Cardiac fibroblast (primary cell): ENCODE measurements around the gene C11orf24.

ENCODE experiments used
- DNase-seq, 2 donors: peaks; one replicate each; pipeline versions ENCODE4 v3.0.0 to v3.0.0-alpha.2; 2010; ENCODE audit warnings: low read depth in 2 of 2
- H3K4me3 ChIP-seq, 2 donors: replicated peaks in 1 of 2; 1 replicate in 1 of 2; 2 replicates in 1 of 2; pipeline ENCODE4 v1.5.1; 2011; ENCODE audit warnings: low read depth in 2 of 2, low read length in 2 of 2, mild to moderate bottlenecking in 2 of 2, moderate library complexity in 1 of 2
- CTCF ChIP-seq: IDR thresholded peaks from one replicate; pipeline ENCODE4 v1.5.1; 2011; ENCODE audit warnings: low read depth, mild to moderate bottlenecking, low read length, inconsistent platforms

The C11orf24 gene

DNA sequence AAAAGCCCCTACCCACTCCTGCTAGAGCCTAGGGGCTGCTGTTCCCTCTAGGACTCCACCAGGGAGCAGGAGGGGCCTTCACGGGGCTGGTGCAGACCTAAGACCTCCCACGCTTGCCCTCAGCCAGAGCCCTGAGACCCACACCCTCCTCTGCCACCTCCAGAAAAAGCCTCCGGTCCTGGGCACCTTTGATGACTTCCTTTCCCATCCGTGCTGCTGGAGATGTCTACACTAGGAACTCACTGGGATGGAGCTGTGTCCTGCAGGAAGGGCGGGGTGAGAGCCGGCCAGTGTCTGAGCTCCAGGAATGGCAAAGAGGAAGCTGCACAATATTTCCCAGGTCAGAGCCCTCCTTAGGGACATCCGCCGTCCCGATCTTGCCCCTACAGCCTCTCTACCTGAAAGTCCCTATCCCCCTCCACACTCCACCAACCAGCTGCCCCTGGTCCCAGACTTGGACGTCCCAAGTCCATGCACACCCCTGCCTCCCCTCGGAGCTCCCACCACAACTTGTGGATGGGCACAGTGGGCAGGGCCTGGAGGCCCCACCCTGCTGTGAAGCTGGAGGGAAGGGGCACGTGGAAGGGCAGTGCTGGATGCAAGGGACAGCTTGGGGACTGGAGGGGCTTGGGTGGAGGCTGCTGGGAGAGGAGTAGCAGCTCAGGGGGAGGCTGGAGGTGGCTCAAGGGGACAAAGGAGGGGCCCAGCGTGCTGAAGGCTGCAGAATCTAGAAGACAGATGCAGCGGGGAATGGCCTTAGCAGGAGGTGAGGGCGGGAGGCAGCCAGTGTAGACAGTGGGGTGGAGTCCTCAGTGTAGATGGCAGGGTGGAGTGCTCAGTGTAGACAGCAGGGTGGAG lies 27.1 kb upstream of the C11orf24 start:
- TF ChIP-seq CTCF, result no peak
- H3K4me3 ChIP-seq, result no peak overlapping the region
- DNase-seq, result no peak

GRCh38 chr11:68297812-68298658 lies 26.3 kb upstream of the C11orf24 start:
- H3K4me3 ChIP-seq, result no peak overlapping the region
- peak; percentile 96 for TF ChIP-seq CTCF
- DNase-seq, result peak; percentile 67 to 75

GRCh38 chr11:68297494-68297811 lies 25.7 kb upstream of the C11orf24 start:
- DNase-seq, result no peak
- no peak for TF ChIP-seq CTCF
- H3K4me3 ChIP-seq, result no peak overlapping the region

DNA sequence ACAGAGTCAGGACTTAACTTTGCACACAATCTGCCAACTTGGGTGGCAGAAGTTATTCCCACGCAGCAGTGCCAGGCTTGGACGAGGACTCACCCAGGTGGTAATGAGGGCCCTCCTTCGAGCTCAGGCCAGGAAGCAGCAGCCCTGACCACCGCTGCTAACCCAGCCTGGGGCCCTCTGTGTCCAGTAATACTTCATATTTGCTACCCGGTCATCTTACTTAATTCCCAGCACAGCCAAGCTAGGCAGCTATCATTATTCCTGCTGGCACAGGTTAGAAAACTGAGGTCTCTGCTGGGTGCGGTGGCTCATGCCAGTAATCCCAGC lies 25.2 kb upstream of the C11orf24 start:
- H3K4me3 ChIP-seq, result no peak overlapping the region

GRCh38 chr11:68296344-68297051 lies 24.7 kb upstream of the C11orf24 start:
- DNase-seq, result no peak
- no peak overlapping the region for H3K4me3 ChIP-seq
- TF ChIP-seq CTCF, result no peak

More for the DNA sequence above, 25.2 kb upstream of the C11orf24 start:
- no peak for TF ChIP-seq CTCF
- no peak for DNase-seq

GRCh38 chr11:68295940-68296339 lies 24.2 kb upstream of the C11orf24 start:
- TF ChIP-seq CTCF, result no peak
- no peak overlapping the region for H3K4me3 ChIP-seq
- no peak for DNase-seq
